OCI-LY7 (cell line): ENCODE measurements around the gene CEP63. TPM values are rescaled to one million over a fixed set of nuclear protein-coding genes. Genes with fewer than 3 reads are reported as not detected.

Source experiments
- BruUV-seq: library from RNA; stranded (reverse); fragments of 400-500 nt; replicated peaks from 2 replicates; lab custom pipeline; 2021; lab: Mats Ljungman, UMichigan
- CTCF ChIA-PET: fragments of 300-600 bp; sonication (Branson Sonifier 250); formaldehyde crosslinking; loops from one replicate; lab custom pipeline; 2022; ENCODE audit warnings: antibody characterized with exemption; ENCODE audit not compliant: unreplicated experiment; lab: Charles Lee
- POLR2A ChIA-PET: fragments of 300-600 bp; sonication (Branson Sonifier 250); formaldehyde crosslinking; loops from one replicate; lab custom pipeline; 2022; ENCODE audit warnings: antibody characterized with exemption; lab: Charles Lee
- DNase-seq: peaks from one replicate; pipeline ENCODE4 v3.0.0-alpha.2; 2015; ENCODE audit warnings: low spot score
- H2AFZ ChIP-seq: fragments of 200-600 bp; sonication (generic), shearing (Covaris generic); 2 replicates; pipeline ENCODE4 v1.6.1; 2014; ENCODE audit warnings: mild to moderate bottlenecking, antibody characterized with exemption, low read length, moderate library complexity
- H3K27ac ChIP-seq: fragments of 200-600 bp; sonication (generic); 2 replicates; pipeline ENCODE4 v1.5.1; 2014; ENCODE audit warnings: mixed run types, low read depth, mild to moderate bottlenecking, moderate library complexity, low read length, inconsistent platforms; ENCODE audit not compliant: poor library complexity, severe bottlenecking
- H3K36me3 ChIP-seq: fragments of 200-600 bp; sonication (generic); 2 replicates; pipeline ENCODE4 v1.6.1; 2014; ENCODE audit warnings: mild to moderate bottlenecking, antibody characterized with exemption, low read length, moderate library complexity, mixed read lengths; ENCODE audit not compliant: insufficient read depth
- H3K4me1 ChIP-seq: fragments of 200-600 bp; sonication (generic); 2 replicates; pipeline ENCODE4 v1.5.1; 2014; ENCODE audit warnings: mild to moderate bottlenecking, low read length; ENCODE audit not compliant: insufficient read depth, poor library complexity, severe bottlenecking
- H3K4me2 ChIP-seq: fragments of 200-600 bp; sonication (generic); 2 replicates; pipeline ENCODE4 v1.6.1; 2014; ENCODE audit warnings: mild to moderate bottlenecking, low read length
- H3K4me3 ChIP-seq: fragments of 200-600 bp; sonication (generic); 2 replicates; pipeline ENCODE4 v1.5.1; 2014; ENCODE audit warnings: mild to moderate bottlenecking, low read depth, low read length; ENCODE audit not compliant: poor library complexity, severe bottlenecking
- H3K79me2 ChIP-seq: fragments of 200-600 bp; sonication (generic); 2 replicates; pipeline ENCODE4 v1.6.1; 2016; ENCODE audit warnings: low read depth, mild to moderate bottlenecking, low read length, moderate library complexity, mixed read lengths; ENCODE audit not compliant: insufficient read depth
- H3K9me2 ChIP-seq: fragments of 200-600 bp; sonication (generic); 2 replicates; pipeline ENCODE4 v1.6.1; 2016; ENCODE audit warnings: mild to moderate bottlenecking, low read length, mixed read lengths; ENCODE audit not compliant: insufficient read depth
- H3K9me3 ChIP-seq: fragments of 200-600 bp; sonication (generic); 2 replicates; pipeline ENCODE4 v1.6.1; 2014; ENCODE audit warnings: mild to moderate bottlenecking, mixed run types, low read length, mixed read lengths
- H4K20me1 ChIP-seq: fragments of 200-600 bp; sonication (generic); 2 replicates; pipeline ENCODE4 v1.6.1; 2014; ENCODE audit warnings: mild to moderate bottlenecking, antibody characterized with exemption, low read length, moderate library complexity, mixed read lengths; ENCODE audit not compliant: insufficient read depth
- CTCF ChIP-seq: fragments of 200-600 bp; sonication (generic); conservative IDR thresholded peaks from 2 replicates; pipeline ENCODE4 v1.5.1; 2014; ENCODE audit warnings: mild to moderate bottlenecking, antibody characterized with exemption, low read length, moderate library complexity, mixed read lengths
- EZH2phosphoT487 ChIP-seq: fragments of 200-600 bp; sonication (generic); IDR thresholded peaks from 2 replicates; pipeline ENCODE4 v1.6.1; 2018; ENCODE audit warnings: low read depth, borderline replicate concordance, mild to moderate bottlenecking, mixed run types, antibody characterized with exemption, low read length, moderate library complexity, mixed read lengths
- intact Hi-C: fragments of 100-400 bp; cut with micrococcal nuclease; formaldehyde crosslinking; loops from one replicate; pipeline ENCODE4 v1.10.0; 2022; ENCODE audit not compliant: unreplicated experiment
- total RNA-seq, 2 experiments: library from RNA; depleted of rRNA in 1 of 2; stranded (reverse); fragments of >200 nt in 1 of 2; shearing (Covaris generic) in 1 of 2; gene quantifications; 2 replicates each; pipeline ENCODE4 v1.2.3, GENCODE V29; 2014 to 2022

Gene CEP63
- total RNA-seq, 2 experiments from 2014 or later: 42.8 to 45.7 TPM

- DNase-seq: no peak
- Histone ChIP-seq H3K9me2 (no peaks in the 10 kb centered on the region; the same call in 1 of the 2 replicates), H3K9me3 (no peaks in the 10 kb centered on the region), H3K4me2 (no peak overlapping the region), H3K4me1 (no peaks in the 10 kb centered on the region), H3K4me3 (no peak overlapping the region), H3K27ac (no peak overlapping the region), H3K79me2 (no peaks in the 10 kb centered on the region), H4K20me1 (no peaks in the 10 kb centered on the region), H3K36me3 (no peaks in the 10 kb centered on the region), H2AFZ (no peak overlapping the region)
- ChIA-PET CTCF (no interaction called here), POLR2A (no interaction called here)
- no peak for TF ChIP-seq EZH2phosphoT487
- no peak for TF ChIP-seq CTCF
- intact Hi-C loops: no loop called here
- no TSS peak for BruUV-seq
Observed at GRCh38 chr3:134576831-134577230, 91.0 kb downstream of the CEP63 start.

- no peak for DNase-seq
- no peaks in the 10 kb centered on the region for H3K79me2 ChIP-seq
- no peak for TF ChIP-seq CTCF
- TF ChIP-seq EZH2phosphoT487: no peak
- no peaks in the 10 kb centered on the region for H3K9me3 ChIP-seq
- ChIA-PET CTCF (no interaction called here), POLR2A (no interaction called here)
- H3K27ac ChIP-seq: no peak overlapping the region
- no peaks in the 10 kb centered on the region for H3K4me1 ChIP-seq
- no peak overlapping the region for H2AFZ ChIP-seq
- H3K4me2 ChIP-seq: no peak overlapping the region
- intact Hi-C loops: no loop called here
- no peak overlapping the region for H3K4me3 ChIP-seq
- H3K9me2 ChIP-seq: no peaks in the 10 kb centered on the region; the same call in 1 of the 2 replicates
- no peaks in the 10 kb centered on the region for H3K36me3 ChIP-seq
- H4K20me1 ChIP-seq: no peaks in the 10 kb centered on the region
- BruUV-seq: no TSS peak
Observed at GRCh38 chr3:134579141-134579665, 93.3 kb downstream of the CEP63 start.

- no TSS peak for BruUV-seq
- CTCF ChIA-PET: no interaction called here
Observed at GRCh38 chr3:134590766-134591165, 104.9 kb downstream of the CEP63 start.

More at GRCh38 chr3:134590766-134591165, 104.9 kb downstream of the CEP63 start:
- TF ChIP-seq EZH2phosphoT487: no peak
- no peak for TF ChIP-seq CTCF
- no peaks in the 10 kb centered on the region for H3K9me3 ChIP-seq
- H4K20me1 ChIP-seq: no peaks in the 10 kb centered on the region
- no peaks in the 10 kb centered on the region for H3K36me3 ChIP-seq
- no peaks in the 10 kb centered on the region for H3K9me2 ChIP-seq
- H3K4me2 ChIP-seq: no peak overlapping the region
- no peak overlapping the region for H3K27ac ChIP-seq
- POLR2A ChIA-PET: no interaction called here
- no peak overlapping the region for H2AFZ ChIP-seq
- H3K4me1 ChIP-seq: no peaks in the 10 kb centered on the region
- DNase-seq: no peak
- no peak overlapping the region for H3K4me3 ChIP-seq
- H3K79me2 ChIP-seq: no peaks in the 10 kb centered on the region
- intact Hi-C loops: no loop called here
